HuH-7 (cell line): ENCODE data around the gene LY6G6F.

ENCODE experiments used
- DNase-seq: peaks from one replicate; pipeline ENCODE4 v3.0.0; 2011; ENCODE audit warnings: low spot score

LY6G6F gene

GRCh38 chr6:31676904-31677303 is 29.8 kb upstream of the LY6G6F start:
- no peak for DNase-seq

DNA sequence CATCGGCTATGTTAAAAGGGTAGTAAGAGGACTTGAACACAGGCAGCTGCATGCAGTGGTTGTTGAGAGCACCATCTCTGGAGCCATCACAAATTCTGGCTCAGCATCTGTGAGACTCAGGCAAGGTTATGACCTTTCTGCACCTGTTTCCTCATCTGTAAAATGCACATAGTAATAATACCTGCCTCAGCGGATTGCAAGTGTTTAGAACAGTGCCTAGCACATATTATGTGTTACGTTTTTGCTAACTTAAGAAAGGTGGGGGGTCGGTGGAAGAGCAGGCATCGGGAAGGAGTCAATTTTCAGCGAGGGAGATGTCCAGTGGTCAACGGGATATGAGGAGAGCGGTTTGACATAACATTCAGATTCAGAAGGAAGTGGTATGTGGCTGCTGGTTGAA is 28.7 kb upstream of the LY6G6F start:
- no peak for DNase-seq

DNA sequence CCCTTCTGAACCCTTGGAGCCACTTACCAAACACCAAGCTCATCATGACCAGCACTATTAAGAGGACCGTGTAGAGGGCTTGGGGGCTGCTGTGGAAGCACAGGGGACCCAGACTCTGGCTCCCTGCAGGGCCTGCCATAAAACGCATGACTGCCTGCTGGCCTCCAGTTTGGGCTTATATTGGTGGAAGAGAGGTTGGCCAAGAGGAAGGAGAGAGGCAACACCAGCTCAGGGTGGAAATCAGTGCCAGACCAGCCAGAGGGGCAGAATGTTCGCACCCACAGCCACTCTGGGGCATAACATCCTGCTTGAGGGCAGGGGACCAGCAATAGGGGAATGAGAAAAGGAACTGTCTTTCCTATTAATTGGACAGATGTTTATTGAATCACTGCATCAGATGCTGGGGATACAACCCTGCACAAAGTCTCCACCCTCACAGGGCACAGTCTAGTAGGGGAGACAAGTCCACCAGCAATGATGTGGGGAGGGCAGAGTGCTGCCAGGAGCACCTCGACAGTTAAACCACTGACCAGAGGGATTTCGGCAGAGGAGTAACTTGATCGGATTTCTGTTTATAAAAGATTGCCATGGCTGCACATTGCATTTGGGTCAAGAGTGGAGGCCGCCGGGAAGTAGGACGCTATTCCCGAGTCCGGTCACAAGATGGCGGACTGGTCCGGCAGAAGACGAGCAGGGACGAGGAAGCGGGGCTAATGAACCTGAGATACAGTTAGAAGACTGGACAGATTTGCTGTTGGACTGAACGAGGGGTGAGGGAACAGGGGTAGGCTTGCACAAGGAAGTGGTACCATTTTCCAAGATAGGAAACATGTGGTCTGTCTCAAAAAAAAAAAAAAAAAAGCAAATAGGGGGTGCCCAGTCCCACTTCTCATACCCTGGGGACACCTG is 26.2 kb upstream of the LY6G6F start, which contains the start of gene LY6G5C:
LY6G5C (minus strand) TSS at position 842 of the 909 bp plus-strand sequence; CDS start at position 148, 694 bp downstream.
- DNase-seq = peak; percentile 73

DNA sequence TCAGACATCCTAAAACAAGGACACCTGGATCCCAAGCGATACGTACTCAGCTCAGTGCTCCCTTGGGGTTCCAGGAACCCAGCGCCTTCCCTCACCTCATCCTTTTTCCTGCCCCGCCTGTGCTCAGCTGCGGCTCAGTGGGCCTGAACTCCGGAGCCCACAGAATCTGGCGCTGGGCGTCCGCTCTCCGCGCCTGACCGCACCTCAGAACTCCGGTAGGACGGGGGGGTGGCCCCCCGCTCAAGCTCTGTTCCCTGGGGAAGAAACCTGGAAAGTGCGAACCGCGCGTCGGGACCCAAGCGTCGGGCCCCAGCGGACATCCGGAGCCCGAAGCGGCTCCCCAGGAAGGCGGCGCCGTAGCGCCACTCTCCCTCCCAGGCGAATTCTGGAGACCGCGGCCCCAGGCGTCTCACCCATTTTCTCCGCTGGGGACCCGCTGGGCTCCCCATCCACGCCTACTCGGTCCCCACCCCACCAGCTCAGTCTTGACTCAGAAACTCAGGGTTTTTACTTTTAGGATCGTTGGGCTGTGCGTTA is 25.5 kb upstream of the LY6G6F start:
- DNase-seq = no peak

- DNase-seq = no peak
These were observed 23.1 kb upstream of the LY6G6F start for GRCh38 chr6:31683591-31683990.

DNA sequence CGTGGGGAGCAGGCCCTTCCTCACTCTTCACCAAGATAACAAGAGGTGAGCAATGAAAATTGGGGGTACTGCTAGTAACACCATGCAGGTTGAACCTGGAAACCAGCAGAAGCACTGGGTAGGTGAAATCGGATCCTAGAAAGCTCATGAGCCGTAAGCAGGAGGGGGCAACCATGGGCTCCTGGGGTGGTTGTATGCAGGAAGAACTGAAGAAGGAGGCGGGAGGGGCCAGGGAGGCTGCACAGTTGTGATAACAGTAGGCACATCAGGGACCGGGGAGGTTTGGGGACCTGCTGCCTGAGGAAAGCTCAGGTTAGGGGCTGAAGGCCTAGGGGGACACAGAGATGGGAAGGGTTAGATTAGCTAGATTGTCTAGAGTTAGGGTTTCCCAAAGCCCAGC is 20.2 kb upstream of the LY6G6F start:
- DNase-seq = no peak

DNA sequence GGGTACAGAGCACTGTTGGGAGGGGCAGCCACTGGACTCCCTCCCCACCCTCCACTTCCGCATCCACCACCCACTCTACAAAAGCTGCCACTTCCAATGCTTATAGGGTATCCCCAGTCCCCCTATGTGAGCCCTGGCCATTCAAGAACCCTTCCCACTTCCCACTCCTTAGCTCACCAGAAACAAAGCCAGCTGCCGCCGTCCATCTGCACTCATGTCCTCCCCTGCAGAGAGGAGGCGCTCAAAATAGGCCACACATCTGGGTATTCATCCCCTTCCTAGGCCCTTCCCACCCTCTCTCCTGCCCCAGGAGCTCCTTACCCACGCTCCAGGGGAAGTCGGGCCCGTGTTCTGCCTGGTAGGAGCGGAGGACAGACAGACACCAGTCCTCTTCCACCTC is 19.3 kb upstream of the LY6G6F start:
- no peak for DNase-seq

- DNase-seq = no peak
These were observed 18.6 kb upstream of the LY6G6F start for GRCh38 chr6:31687860-31688693.

DNA sequence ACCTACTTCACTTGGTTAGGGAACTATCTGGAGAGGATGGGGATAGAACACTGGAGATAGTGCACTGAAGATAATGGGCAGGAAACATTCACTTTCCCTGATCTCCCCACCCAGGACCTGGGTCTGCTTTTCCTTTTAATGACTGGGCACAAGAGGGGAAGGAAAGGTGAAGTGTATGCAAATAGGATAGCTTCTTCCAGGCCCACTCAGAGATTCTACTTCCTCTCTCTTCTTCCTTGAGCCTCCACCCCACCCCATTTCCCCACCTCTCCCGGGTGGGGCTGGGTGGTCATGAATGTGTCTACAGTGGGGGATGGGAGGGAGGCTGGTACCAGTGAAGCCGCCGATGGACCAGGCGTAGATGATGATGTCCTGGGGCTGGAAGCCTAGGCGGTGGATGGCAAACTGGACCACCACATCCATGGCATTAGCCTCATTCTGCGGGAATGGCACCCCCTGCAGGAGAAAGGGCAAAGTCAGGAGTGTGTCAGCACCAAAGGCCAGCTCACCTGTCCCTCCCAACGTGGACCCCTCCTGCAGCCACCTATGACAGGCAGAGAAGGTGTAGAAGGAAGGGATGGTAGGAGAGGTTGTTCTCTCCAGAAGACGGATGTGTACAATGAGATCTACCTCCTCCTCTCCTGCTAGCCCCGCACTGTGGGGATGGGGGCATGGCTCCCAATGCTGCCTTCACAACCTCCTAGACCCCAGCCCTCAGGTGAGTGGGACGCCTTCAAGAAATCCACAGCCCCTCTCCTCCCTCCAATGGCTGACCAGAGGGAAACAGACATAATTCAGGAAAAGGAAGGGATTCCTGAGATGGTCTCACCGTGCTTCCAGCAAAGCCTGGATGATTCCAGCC is 17.2 kb upstream of the LY6G6F start:
- DNase-seq = no peak

- DNase-seq = peak; percentile 76
These were observed 16.2 kb upstream of the LY6G6F start for GRCh38 chr6:31690231-31691077.

- DNase-seq = no peak
These were observed 15.6 kb upstream of the LY6G6F start for GRCh38 chr6:31691078-31691463.

DNA sequence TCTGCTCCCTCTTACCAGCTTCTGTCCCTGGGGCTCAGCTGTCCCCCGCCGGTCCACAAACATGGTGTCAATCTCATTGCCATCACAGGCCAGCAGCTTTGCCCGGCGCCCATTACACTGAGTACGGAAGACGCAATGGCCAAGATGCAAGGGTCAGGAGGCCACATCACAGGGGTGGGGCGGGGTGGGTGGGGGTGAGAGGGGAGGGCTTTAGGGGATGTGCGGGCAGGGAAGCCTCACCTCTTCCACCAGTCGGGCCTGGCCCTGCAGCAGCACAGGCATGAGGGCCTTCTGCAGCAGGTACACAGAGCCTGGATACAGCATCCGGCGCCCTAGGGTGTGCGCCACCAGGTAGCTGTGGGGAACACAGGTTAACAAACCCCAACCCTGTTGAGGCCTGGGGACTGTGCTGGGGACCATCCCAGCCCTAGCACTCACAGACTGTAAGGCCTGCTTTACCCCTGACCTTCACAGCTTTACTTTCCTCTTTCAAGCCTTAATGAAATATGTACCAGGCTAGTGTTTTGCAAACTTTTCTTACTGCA is 15.0 kb upstream of the LY6G6F start:
- no peak for DNase-seq

DNA sequence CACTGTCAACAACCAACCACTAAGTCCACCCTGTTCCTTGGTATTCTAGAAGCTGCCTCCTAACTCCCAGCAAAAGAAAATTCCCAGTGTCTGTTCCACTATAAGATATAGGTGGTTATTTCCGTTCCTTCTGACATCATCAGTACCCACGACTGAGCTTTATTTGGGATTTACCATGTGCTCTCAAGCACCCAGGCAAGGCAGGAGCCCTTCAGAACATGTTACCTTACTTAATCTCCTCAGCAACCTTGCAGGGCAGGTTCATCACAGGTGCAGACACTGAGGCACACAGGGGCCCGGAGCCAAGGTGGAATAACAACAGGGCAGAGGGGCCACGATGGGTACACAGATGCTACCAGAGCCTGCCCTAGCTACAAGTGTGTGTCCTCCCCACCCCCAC is 14.3 kb upstream of the LY6G6F start:
- DNase-seq = no peak

GRCh38 chr6:31692886-31693285 is 13.8 kb upstream of the LY6G6F start:
- DNase-seq = no peak

DNA sequence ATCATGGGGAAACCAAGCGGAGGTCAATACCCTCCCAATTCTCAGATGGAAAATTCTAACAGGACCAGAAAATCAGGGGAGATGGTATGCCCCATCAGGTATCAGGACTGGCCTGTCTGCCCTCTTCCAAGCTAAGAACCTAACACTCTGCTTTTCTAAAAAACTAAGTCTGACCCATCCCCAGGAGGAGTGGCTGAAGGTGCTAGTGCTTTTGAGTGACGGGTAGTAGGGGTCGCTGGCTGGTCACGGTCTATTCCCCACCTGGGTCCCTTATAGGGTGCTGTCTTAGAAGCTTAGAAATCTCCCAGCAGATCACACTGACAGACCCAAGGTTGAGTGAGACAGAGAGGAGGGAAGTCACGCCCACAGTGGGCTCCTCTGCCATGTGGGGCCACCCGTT is 13.1 kb upstream of the LY6G6F start:
- DNase-seq = no peak

GRCh38 chr6:31697555-31697954 is 9.1 kb upstream of the LY6G6F start:
- no peak for DNase-seq

- no peak for DNase-seq
These were observed 5.8 kb upstream of the LY6G6F start for GRCh38 chr6:31700740-31701401.

GRCh38 chr6:31701666-31702404 is 4.8 kb upstream of the LY6G6F start:
- no peak for DNase-seq

DNA sequence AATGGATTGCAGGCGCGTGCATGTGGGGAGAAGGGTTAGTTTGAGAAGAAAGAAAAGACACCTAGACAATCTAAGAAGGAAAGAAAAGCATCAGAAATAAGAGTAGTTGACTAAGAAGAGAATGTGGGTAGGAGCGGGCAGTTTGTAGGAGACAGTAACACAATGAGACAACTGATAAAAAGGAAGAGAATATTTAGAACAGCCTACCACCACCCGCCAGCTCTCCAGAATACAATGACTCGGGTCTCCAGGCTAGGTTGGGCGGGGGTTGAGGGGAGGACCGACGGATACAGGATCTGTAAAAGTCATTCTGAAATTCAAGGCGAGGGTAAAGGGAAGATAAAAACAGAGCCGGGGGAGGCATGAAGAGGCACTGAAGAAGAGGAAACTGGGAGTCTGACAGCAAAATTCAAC is 4.3 kb upstream of the LY6G6F start:
- no peak for DNase-seq
